ENCODE measurements around the gene NANOS3.

The NANOS3 gene

DNA sequence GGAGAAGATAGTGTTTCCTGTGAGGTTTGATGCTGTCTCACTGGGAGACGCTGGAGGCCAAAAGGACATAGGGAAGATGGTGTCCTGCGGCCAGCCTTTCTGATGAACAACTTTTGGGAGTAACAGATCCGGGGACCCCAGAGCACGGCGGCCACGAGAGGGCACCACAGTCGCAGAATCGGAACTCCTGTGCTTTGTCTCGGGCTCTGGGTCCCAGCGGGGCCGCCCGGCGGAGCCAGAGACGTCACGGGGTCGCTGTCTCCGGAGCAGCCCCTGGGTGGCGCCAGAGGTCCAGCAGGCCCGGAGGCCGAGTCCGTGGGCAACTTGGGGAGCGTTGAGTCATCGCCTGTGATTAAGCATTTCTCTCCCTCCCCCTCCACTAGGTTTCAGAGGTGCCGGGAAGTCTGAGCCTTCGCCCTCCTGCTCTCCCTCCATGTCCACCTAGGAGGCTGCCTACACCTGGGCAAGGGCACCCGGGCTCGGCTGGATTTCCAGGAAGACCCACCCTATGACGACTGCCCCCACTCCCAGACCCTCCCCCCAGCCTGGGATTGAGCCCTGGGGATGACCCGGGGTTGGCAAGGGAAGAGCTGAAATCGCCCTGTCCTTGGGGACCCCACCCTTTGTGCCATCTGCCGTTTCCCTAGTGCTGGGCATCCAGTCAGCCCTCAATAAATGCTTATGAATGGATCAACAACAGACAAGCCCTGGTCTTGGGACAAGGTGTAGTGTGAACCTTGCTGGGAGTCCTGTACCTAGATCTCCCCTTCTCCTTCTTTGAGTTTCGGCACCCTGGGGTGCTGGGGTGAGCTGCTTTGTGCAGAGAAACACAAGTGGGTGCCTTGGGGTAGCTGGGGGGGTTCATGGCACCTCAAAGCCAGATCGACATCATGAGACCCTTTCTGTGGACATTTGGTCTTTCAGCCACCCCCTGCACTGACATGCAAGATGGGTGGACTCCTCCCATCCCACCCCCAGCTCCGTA, 3.4 kb downstream of the NANOS3 start:
- H3K27ac ChIP-seq (replicated peaks) = peak overlapping the region; percentile 20; the same call in 1 of the 2 replicates
- DNase-seq (ENCODE audit: low read depth in 1 of 2, low spot score in 1 of 2) = peak; percentile 93 to 96
- H3K27me3 ChIP-seq (ENCODE audit: insufficient read depth, poor library complexity, severe bottlenecking) = no peaks in the 10 kb centered on the region
- TF ChIP-seq, protein P1, sequence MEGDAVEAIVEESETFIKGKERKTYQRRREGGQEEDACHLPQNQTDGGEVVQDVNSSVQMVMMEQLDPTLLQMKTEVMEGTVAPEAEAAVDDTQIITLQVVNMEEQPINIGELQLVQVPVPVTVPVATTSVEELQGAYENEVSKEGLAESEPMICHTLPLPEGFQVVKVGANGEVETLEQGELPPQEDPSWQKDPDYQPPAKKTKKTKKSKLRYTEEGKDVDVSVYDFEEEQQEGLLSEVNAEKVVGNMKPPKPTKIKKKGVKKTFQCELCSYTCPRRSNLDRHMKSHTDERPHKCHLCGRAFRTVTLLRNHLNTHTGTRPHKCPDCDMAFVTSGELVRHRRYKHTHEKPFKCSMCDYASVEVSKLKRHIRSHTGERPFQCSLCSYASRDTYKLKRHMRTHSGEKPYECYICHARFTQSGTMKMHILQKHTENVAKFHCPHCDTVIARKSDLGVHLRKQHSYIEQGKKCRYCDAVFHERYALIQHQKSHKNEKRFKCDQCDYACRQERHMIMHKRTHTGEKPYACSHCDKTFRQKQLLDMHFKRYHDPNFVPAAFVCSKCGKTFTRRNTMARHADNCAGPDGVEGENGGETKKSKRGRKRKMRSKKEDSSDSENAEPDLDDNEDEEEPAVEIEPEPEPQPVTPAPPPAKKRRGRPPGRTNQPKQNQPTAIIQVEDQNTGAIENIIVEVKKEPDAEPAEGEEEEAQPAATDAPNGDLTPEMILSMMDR (IDR thresholded peaks at IDR 0.05; ENCODE audit: insufficient read depth, low read length) = peak; percentile 86
- TF ChIP-seq GABPA (IDR thresholded peaks at IDR 0.05; ENCODE audit: low read depth) = no peak
- no peak overlapping the region for H3K4me3 ChIP-seq (replicated peaks; ENCODE audit: insufficient read depth, low read length)

DNA sequence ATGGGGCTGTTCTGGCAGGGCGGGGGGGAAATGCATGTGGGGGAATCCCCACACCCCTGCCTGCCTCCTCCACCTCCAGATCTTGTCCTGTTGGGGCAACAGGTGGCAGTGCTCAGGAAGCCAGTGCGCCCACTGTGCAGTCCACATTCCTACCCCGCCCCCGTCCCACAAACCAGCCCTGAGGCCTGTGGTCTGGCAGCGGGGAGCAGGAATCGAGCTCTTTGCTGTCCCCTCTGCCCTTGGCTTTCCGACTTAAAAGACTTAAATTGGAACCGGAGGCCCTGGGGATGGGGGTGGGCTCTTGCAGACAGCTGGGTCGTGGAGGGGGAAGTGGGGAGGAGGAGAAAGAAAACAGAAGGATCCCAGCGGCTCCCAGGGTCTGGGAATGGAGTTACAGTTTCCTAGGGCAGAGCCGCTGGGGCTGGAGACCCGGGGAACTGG, 4.3 kb downstream of the NANOS3 start:
- Histone ChIP-seq H3K4me3 (replicated peaks; ENCODE audit: insufficient read depth, low read length) (no peak overlapping the region), H3K27me3 (ENCODE audit: insufficient read depth, poor library complexity, severe bottlenecking) (no peaks in the 10 kb centered on the region), H3K27ac (replicated peaks) (peak overlapping the region; percentile 47; the same call in 1 of the 2 replicates)
- TF ChIP-seq, protein P2, sequence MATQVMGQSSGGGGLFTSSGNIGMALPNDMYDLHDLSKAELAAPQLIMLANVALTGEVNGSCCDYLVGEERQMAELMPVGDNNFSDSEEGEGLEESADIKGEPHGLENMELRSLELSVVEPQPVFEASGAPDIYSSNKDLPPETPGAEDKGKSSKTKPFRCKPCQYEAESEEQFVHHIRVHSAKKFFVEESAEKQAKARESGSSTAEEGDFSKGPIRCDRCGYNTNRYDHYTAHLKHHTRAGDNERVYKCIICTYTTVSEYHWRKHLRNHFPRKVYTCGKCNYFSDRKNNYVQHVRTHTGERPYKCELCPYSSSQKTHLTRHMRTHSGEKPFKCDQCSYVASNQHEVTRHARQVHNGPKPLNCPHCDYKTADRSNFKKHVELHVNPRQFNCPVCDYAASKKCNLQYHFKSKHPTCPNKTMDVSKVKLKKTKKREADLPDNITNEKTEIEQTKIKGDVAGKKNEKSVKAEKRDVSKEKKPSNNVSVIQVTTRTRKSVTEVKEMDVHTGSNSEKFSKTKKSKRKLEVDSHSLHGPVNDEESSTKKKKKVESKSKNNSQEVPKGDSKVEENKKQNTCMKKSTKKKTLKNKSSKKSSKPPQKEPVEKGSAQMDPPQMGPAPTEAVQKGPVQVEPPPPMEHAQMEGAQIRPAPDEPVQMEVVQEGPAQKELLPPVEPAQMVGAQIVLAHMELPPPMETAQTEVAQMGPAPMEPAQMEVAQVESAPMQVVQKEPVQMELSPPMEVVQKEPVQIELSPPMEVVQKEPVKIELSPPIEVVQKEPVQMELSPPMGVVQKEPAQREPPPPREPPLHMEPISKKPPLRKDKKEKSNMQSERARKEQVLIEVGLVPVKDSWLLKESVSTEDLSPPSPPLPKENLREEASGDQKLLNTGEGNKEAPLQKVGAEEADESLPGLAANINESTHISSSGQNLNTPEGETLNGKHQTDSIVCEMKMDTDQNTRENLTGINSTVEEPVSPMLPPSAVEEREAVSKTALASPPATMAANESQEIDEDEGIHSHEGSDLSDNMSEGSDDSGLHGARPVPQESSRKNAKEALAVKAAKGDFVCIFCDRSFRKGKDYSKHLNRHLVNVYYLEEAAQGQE (IDR thresholded peaks at IDR 0.05; ENCODE audit: insufficient replicate concordance, low read depth) = no peak
- TF ChIP-seq POLR2AphosphoS5 (IDR thresholded peaks at IDR 0.05; ENCODE audit: low read depth) (no peak), GABPA (IDR thresholded peaks at IDR 0.05; ENCODE audit: low read depth) (no peak), SPI1 (IDR thresholded peaks at IDR 0.05; ENCODE audit: borderline replicate concordance, low read depth) (no peak)
- TF ChIP-seq, protein P1 (IDR thresholded peaks at IDR 0.05; ENCODE audit: insufficient read depth, low read length) = no peak
- no peak for DNase-seq (ENCODE audit: low read depth in 1 of 2, low spot score in 1 of 2)

DNA sequence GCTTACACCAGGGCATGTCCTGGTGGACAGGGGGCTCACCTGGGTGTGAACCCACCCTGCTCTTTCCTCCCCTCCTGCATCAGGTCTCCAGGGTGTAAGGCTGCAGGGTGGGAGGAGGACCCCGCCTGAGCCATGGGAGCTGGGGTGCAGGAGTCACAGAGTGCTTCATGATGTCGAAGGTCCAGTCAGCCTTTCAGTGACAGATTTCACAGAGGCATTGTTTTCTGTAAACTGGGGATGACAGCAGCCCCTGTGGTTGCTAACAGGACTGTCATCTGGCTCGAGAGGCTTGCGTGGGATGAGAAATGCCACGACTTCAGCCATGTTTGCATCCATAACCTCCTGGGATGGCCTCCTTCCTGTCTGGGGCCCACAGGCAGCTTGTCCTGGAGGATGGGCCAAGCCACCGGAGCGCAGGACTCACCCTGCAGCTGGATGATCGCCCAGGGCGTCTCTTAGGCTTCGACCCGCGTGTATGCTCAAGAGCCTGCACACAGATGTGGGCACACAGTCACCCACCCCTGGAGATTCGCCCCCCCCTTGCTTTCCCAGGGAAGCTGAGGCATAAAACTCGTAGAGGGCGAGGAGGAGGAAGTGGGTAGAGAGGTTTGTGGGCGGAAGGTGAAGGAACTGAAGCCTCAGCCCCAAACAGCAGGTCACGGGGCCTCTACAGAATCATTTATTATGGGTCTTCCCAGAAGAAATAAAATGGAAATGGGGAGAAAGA, 4.9 kb downstream of the NANOS3 start:
- no peak overlapping the region for H3K4me3 ChIP-seq (replicated peaks; ENCODE audit: insufficient read depth, low read length)
- peak overlapping the region; percentile 47 for H3K27ac ChIP-seq (replicated peaks)
- peak; percentile 78 for TF ChIP-seq SPI1 (IDR thresholded peaks at IDR 0.05; ENCODE audit: borderline replicate concordance, low read depth)
- TF ChIP-seq, protein P1 (IDR thresholded peaks at IDR 0.05; ENCODE audit: insufficient read depth, low read length) = no peak
- peak; percentile 57 for DNase-seq (ENCODE audit: low read depth in 1 of 2, low spot score in 1 of 2)
- H3K27me3 ChIP-seq (ENCODE audit: insufficient read depth, poor library complexity, severe bottlenecking) = no peaks in the 10 kb centered on the region

DNA sequence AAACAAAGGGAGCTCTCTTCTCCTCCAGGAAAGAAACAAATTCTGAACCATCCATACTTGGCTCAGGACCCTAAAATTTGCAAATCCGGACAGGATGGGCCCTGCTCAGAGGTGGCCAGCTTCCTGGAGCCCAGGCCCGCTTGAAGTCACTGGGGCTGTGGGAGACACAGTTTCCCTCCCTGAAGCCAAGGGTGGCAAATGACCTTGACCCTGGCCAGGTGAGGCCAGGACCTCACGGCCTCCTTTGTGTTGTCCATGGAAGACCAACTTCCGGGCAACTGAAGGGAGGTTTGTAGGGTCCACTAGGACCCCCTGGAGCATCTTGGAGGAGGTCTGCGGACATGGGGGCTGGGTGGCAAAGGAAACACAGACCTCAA, 5.5 kb downstream of the NANOS3 start:
- Histone ChIP-seq H3K4me3 (replicated peaks; ENCODE audit: insufficient read depth, low read length) (no peak overlapping the region), H3K27me3 (ENCODE audit: insufficient read depth, poor library complexity, severe bottlenecking) (no peaks in the 10 kb centered on the region), H3K27ac (replicated peaks) (peak overlapping the region; percentile 47)
- DNase-seq (ENCODE audit: low read depth in 1 of 2, low spot score in 1 of 2) = no peak
- TF ChIP-seq GABPA (IDR thresholded peaks at IDR 0.05; ENCODE audit: low read depth) (no peak), POLR2AphosphoS5 (IDR thresholded peaks at IDR 0.05; ENCODE audit: low read depth) (no peak), SPI1 (IDR thresholded peaks at IDR 0.05; ENCODE audit: borderline replicate concordance, low read depth) (no peak)
- TF ChIP-seq, protein P2 (IDR thresholded peaks at IDR 0.05; ENCODE audit: insufficient replicate concordance, low read depth) = no peak
- TF ChIP-seq, protein P1 (IDR thresholded peaks at IDR 0.05; ENCODE audit: insufficient read depth, low read length) = no peak

Measured in HL-60 (cell line).